ENCODE measurements around the gene PCSK5. TPM values are rescaled to one million over a fixed set of nuclear protein-coding genes. Genes with fewer than 3 reads are reported as not detected.
A peak's percentile ranks its signal among the peaks of the same experiment; 100 is the strongest.
"Not testable (repeated sequence)": the region's sequence is repeated elsewhere in the genome, so short reads cannot be mapped to it uniquely, and the experiment has no call there.

The PCSK5 gene
- total RNA-seq, 2 donors from 2014 or later, result 2.5 to 3.5 TPM

- TF ChIP-seq CTCF (conservative IDR thresholded peaks at IDR 0.05), result no peak
- no peak overlapping the region for H3K4me3 ChIP-seq (ENCODE audit: low read length)
- Mint-ChIP-seq H3K4me1 (peaks cover 12% of the 10 kb centered on the region), H3K36me3 (ENCODE audit: low read depth) (peaks cover 2% of the 10 kb centered on the region), H3K27ac (no peak overlapping the region), H3K4me3 (no peak overlapping the region), H3K27me3 (ENCODE audit: insufficient read depth) (no peaks in the 10 kb centered on the region), H3K9me3 (peaks cover 17% of the 10 kb centered on the region)
- WGBS, 2 experiments (ENCODE audit: insufficient coverage in 1 of 2, insufficient read length in 1 of 2), result 78% methylated on average over 2 of the region's 2 CpGs; no CpG with 5 or more reads in 1 of the 2 experiments
- H3K27me3 ChIP-seq (ENCODE audit: control insufficient read depth, insufficient read depth, low read length, poor library complexity, severe bottlenecking), result no peaks in the 10 kb centered on the region
- H3K9ac ChIP-seq (ENCODE audit: extremely low read depth, low read length, poor library complexity, severe bottlenecking), result no peak overlapping the region
- DNase-seq, result peak; percentile 52
- no peaks in the 10 kb centered on the region for H3K9me3 ChIP-seq (ENCODE audit: control insufficient read depth, low read length)
- H3K27ac ChIP-seq (ENCODE audit: low read depth, low read length), result no peak overlapping the region
- H3K4me1 ChIP-seq (ENCODE audit: control insufficient read depth, insufficient read depth, low read length), result peaks cover 9% of the 10 kb centered on the region
- H3K36me3 ChIP-seq (ENCODE audit: control insufficient read depth, insufficient read depth, low read length), result no peaks in the 10 kb centered on the region
These were observed 158.9 kb downstream of the PCSK5 start for GRCh38 chr9:76049341-76049740.

- Mint-ChIP-seq H3K27ac (no peak overlapping the region), H3K9me3 (peaks cover 10% of the 10 kb centered on the region), H3K36me3 (ENCODE audit: low read depth) (peaks cover 2% of the 10 kb centered on the region), H3K4me1 (no peaks in the 10 kb centered on the region), H3K4me3 (no peak overlapping the region), H3K27me3 (ENCODE audit: insufficient read depth) (peaks cover 1% of the 10 kb centered on the region)
- Histone ChIP-seq H3K27ac (ENCODE audit: low read depth, low read length) (no peak overlapping the region), H3K9me3 (ENCODE audit: control insufficient read depth, low read length) (no peaks in the 10 kb centered on the region), H3K9ac (ENCODE audit: extremely low read depth, low read length, poor library complexity, severe bottlenecking) (no peak overlapping the region), H3K27me3 (ENCODE audit: control insufficient read depth, insufficient read depth, low read length, poor library complexity, severe bottlenecking) (no peaks in the 10 kb centered on the region), H3K4me1 (ENCODE audit: control insufficient read depth, insufficient read depth, low read length) (no peaks in the 10 kb centered on the region), H3K4me3 (ENCODE audit: low read length) (no peak overlapping the region), H3K36me3 (ENCODE audit: control insufficient read depth, insufficient read depth, low read length) (no peaks in the 10 kb centered on the region)
- 95 to 97% methylated on average over 8 to 10 of the region's 11 CpGs for WGBS, 2 experiments (ENCODE audit: insufficient coverage in 1 of 2, insufficient read length in 1 of 2)
- TF ChIP-seq CTCF (conservative IDR thresholded peaks at IDR 0.05), result no peak
- DNase-seq, result no peak
These were observed 177.2 kb downstream of the PCSK5 start for GRCh38 chr9:76067696-76068095.

- H3K27ac Mint-ChIP-seq, result no peak overlapping the region
- no peak overlapping the region for H3K4me3 ChIP-seq (ENCODE audit: low read length)
- H3K4me1 ChIP-seq (ENCODE audit: control insufficient read depth, insufficient read depth, low read length), result no peaks in the 10 kb centered on the region
- no peak overlapping the region for H3K4me3 Mint-ChIP-seq
- no peaks in the 10 kb centered on the region for H3K27me3 Mint-ChIP-seq (ENCODE audit: insufficient read depth)
- no peaks in the 10 kb centered on the region for H3K27me3 ChIP-seq (ENCODE audit: control insufficient read depth, insufficient read depth, low read length, poor library complexity, severe bottlenecking)
- H3K36me3 ChIP-seq (ENCODE audit: control insufficient read depth, insufficient read depth, low read length), result no peaks in the 10 kb centered on the region
- DNase-seq, result no peak
- no peak overlapping the region for H3K27ac ChIP-seq (ENCODE audit: low read depth, low read length)
- H3K9ac ChIP-seq (ENCODE audit: extremely low read depth, low read length, poor library complexity, severe bottlenecking), result no peak overlapping the region
- H3K9me3 Mint-ChIP-seq, result peaks cover 15% of the 10 kb centered on the region
- H3K9me3 ChIP-seq (ENCODE audit: control insufficient read depth, low read length), result peaks cover 4% of the 10 kb centered on the region
- no peaks in the 10 kb centered on the region for H3K4me1 Mint-ChIP-seq
- no peak for TF ChIP-seq CTCF (conservative IDR thresholded peaks at IDR 0.05)
- H3K36me3 Mint-ChIP-seq (ENCODE audit: low read depth), result no peaks in the 10 kb centered on the region
These were observed 187.1 kb downstream of the PCSK5 start for GRCh38 chr9:76077537-76077936.

- not testable (repeated sequence) for DNase-seq; H3K4me1 Mint-ChIP-seq; H3K27ac ChIP-seq (ENCODE audit: low read depth, low read length); H3K27me3 ChIP-seq (ENCODE audit: control insufficient read depth, insufficient read depth, low read length, poor library complexity, severe bottlenecking); H3K4me3 ChIP-seq (ENCODE audit: low read length); H3K27me3 Mint-ChIP-seq (ENCODE audit: insufficient read depth); H3K4me3 Mint-ChIP-seq; H3K36me3 ChIP-seq (ENCODE audit: control insufficient read depth, insufficient read depth, low read length); H3K36me3 Mint-ChIP-seq (ENCODE audit: low read depth); H3K27ac Mint-ChIP-seq; H3K9ac ChIP-seq (ENCODE audit: extremely low read depth, low read length, poor library complexity, severe bottlenecking); H3K4me1 ChIP-seq (ENCODE audit: control insufficient read depth, insufficient read depth, low read length); H3K9me3 ChIP-seq (ENCODE audit: control insufficient read depth, low read length)
- 88% methylated on average over 1 to 4 of the region's 5 CpGs for WGBS, 2 experiments (ENCODE audit: insufficient coverage in 1 of 2, insufficient read length in 1 of 2)
- peaks cover 15% of the 10 kb centered on the region for H3K9me3 Mint-ChIP-seq
These were observed 190.8 kb downstream of the PCSK5 start for GRCh38 chr9:76081281-76081680.

Data from endodermal cell (in vitro differentiated cells).